Gastroesophageal sphincter (tissue), 3 donors: ENCODE results near the gene FMN2.

Experiments
- CTCF ChIP-seq, 4 experiments: fragments of 200-600 bp in 2 of 4; fragments of 450-650 bp in 2 of 4; sonication (generic) in 1 of 4; IDR thresholded peaks; one replicate each; pipeline ENCODE4 v1.5.1; 2017 to 2019; ENCODE audit warnings: antibody characterized with exemption in 4 of 4, mild to moderate bottlenecking in 2 of 4, moderate library complexity in 2 of 4
- EP300 ChIP-seq: sonication (generic); formaldehyde crosslinking; IDR thresholded peaks from one replicate; pipeline ENCODE4 v1.6.1; 2017; ENCODE audit warnings: antibody characterized with exemption, mild to moderate bottlenecking
- POLR2A ChIP-seq, 2 donors: fragments of 450-650 bp; IDR thresholded peaks; one replicate each; pipeline ENCODE4 v1.6.1; 2017; ENCODE audit warnings: antibody characterized with exemption in 2 of 2, mild to moderate bottlenecking in 2 of 2, moderate library complexity in 1 of 2
- POLR2AphosphoS5 ChIP-seq: sonication (generic); formaldehyde crosslinking; IDR thresholded peaks from one replicate; pipeline ENCODE4 v1.6.1; 2017; ENCODE audit warnings: antibody characterized with exemption

GRCh38 chr1:240495601-240496000, 403.9 kb downstream of the FMN2 start:
- TF ChIP-seq CTCF (IDR thresholded peaks at IDR 0.05), result no peak
- TF ChIP-seq POLR2A (IDR thresholded peaks at IDR 0.05), result no peak
- TF ChIP-seq POLR2AphosphoS5, result no peak
- TF ChIP-seq EP300, result no peak
